WERI-Rb-1 (cell line): ENCODE measurements around the gene KIFC3.
A peak's percentile ranks its signal among the peaks of the same experiment; 100 is the strongest.

Experiments
- DNase-seq: peaks from one replicate; pipeline ENCODE4 v3.0.0-alpha.2; 2020
- H3K27ac ChIP-seq: fragments of 250-450 bp; sonication (Bioruptor Pico); 2 replicates; pipeline ENCODE4 v1.5.1; 2020; ENCODE audit warnings: mild to moderate bottlenecking, moderate library complexity
- H3K27me3 ChIP-seq: fragments of 250-450 bp; sonication (Bioruptor Pico); 2 replicates; pipeline ENCODE4 v1.5.1; 2021; ENCODE audit warnings: mild to moderate bottlenecking, low read depth, moderate library complexity; ENCODE audit not compliant: insufficient read depth, severe bottlenecking
- H3K36me3 ChIP-seq: fragments of 250-450 bp; sonication (Bioruptor Pico); 2 replicates; pipeline ENCODE4 v1.5.1; 2020; ENCODE audit warnings: mild to moderate bottlenecking, moderate library complexity
- H3K4me3 ChIP-seq: 2 replicates; pipeline ENCODE4 v1.5.1; 2011; ENCODE audit warnings: low read depth, mild to moderate bottlenecking, control low read depth, low read length
- H3K9me3 ChIP-seq: fragments of 250-450 bp; sonication (Bioruptor Pico); 2 replicates; pipeline ENCODE4 v1.5.1; 2021; ENCODE audit warnings: mild to moderate bottlenecking, moderate library complexity; ENCODE audit not compliant: severe bottlenecking
- TF ChIP-seq, protein P1 (sequence below): IDR thresholded peaks from 2 replicates; pipeline ENCODE4 v1.5.1; 2011; ENCODE audit warnings: low read depth, mild to moderate bottlenecking, control low read depth, inconsistent platforms, low read length

KIFC3 gene

DNA sequence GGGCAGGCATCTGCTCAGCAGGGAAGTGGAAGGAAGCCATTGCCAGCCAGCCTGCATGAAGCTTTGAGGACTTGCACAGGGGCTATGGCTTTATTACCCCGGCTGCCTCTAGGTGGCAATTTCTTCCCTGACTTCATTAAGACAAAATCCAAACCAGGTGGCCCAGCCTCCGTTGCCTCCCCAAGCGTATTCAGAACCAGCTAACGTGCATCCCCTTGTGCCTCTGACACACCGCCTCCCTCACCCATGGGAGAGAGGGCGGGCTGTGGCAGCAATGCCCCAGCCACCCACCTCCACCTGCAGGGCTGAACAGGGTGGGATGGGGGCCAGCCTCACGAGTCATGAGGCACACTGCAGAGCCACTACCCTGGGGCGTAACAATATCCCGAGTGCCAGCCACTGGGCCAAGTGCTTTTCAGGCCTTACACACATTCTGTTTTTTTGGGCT, 6.8 kb downstream of the KIFC3 start:
- TF ChIP-seq, protein P1, sequence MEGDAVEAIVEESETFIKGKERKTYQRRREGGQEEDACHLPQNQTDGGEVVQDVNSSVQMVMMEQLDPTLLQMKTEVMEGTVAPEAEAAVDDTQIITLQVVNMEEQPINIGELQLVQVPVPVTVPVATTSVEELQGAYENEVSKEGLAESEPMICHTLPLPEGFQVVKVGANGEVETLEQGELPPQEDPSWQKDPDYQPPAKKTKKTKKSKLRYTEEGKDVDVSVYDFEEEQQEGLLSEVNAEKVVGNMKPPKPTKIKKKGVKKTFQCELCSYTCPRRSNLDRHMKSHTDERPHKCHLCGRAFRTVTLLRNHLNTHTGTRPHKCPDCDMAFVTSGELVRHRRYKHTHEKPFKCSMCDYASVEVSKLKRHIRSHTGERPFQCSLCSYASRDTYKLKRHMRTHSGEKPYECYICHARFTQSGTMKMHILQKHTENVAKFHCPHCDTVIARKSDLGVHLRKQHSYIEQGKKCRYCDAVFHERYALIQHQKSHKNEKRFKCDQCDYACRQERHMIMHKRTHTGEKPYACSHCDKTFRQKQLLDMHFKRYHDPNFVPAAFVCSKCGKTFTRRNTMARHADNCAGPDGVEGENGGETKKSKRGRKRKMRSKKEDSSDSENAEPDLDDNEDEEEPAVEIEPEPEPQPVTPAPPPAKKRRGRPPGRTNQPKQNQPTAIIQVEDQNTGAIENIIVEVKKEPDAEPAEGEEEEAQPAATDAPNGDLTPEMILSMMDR, result peak; percentile 73
- Histone ChIP-seq H3K36me3 (no peaks in the 10 kb centered on the region), H3K4me3 (no peak overlapping the region), H3K9me3 (no peaks in the 10 kb centered on the region), H3K27me3 (no peaks in the 10 kb centered on the region), H3K27ac (no peak overlapping the region)
- DNase-seq, result peak; percentile 77

DNA sequence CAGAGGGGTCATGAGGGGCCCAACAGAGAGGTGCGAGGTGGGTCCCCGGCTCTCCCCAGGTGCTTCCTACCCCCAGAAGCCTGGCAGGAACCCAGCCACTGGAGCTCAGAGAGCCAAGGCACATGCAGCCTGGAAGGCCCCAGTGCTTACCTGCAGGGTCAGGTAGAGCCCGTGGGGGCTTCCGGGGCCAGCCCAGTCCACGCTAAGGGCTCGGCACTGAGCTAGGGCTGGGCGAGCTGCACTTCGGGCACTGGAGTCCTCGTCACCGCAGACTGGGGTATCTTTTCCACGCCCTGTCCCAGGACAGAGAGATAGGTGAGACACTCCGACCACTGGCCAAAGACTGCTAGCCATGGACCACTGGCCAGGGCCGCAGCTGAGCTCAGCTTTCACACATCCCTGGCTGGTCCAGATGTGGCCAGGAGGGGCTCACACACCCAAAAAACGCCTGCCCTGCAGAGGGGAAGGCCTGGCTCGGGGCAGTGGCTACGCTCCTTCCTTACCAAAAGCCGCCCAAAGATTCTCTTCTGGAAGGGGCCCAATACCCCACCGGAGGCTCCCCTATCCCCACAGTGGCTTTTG, 7.4 kb downstream of the KIFC3 start:
- Histone ChIP-seq H3K27me3 (no peaks in the 10 kb centered on the region), H3K27ac (no peak overlapping the region), H3K36me3 (no peaks in the 10 kb centered on the region), H3K4me3 (no peak overlapping the region), H3K9me3 (no peaks in the 10 kb centered on the region)
- TF ChIP-seq, protein P1, result no peak
- no peak for DNase-seq

DNA sequence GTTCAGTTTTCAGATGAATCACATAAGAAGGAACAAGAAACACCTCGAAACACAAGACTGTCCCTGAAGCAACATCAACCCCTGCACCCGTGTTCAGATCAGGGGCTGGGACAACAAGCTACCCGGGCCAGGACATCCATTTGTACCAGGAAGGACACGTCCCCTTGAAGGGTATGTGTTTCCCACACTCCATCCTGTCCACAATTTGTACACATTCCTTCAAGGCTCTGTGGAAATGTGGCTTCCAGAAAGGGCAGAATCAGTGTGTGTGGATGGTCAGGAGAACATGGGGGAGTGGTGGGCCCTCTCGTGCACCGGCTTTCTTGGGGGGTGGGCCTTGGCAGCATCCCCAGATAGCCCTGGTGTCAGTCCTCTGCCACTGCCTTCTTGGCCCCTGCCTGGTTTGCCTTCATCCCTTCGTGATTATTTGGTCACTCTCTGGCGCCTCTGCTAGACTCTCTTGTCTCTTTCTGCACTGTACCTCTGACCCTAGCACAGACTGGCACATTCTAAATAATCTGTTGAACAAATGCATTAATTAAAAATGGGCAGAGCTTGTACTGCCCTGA, 10.3 kb downstream of the KIFC3 start:
- DNase-seq, result no peak

DNA sequence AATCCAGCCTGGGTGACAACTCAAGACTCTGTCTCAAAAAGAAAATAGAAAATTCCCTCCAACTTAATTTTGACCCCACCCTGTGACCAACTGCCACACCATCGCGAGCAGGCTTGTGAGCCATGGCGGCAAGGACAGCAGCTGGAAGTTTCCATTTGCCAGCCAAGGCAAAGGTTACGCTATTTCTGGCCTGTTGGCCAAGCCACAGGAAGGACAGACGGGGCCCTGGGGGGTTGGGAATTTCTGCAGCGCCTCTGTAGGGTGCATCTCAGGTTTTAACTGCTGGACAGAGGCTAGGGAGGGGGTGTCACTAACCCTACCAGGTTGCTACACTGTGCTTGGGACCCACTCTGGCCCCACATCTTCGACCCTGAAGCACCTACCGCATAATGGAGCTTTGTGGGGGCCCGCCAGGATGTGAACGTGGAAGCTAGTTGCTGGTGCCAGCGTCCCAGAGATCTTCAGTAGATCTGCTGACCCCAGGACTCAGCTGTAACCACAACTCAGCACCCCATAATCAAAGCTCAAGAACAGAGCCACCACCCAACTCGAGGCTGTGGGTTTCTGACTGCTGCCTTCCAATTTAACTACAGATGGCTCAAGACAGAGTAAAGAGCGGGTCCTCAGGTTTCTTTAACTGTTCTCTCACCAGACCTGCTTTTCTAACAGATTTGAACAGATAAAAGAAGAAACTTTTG, 10.9 kb downstream of the KIFC3 start:
- no peak overlapping the region for H3K4me3 ChIP-seq
- no peak overlapping the region for H3K27ac ChIP-seq

More for the DNA sequence above, 10.3 kb downstream of the KIFC3 start:
- Histone ChIP-seq H3K27me3 (no peaks in the 10 kb centered on the region), H3K4me3 (no peak overlapping the region), H3K36me3 (no peaks in the 10 kb centered on the region), H3K27ac (no peak overlapping the region), H3K9me3 (no peaks in the 10 kb centered on the region)
- TF ChIP-seq, protein P1, result no peak

DNA sequence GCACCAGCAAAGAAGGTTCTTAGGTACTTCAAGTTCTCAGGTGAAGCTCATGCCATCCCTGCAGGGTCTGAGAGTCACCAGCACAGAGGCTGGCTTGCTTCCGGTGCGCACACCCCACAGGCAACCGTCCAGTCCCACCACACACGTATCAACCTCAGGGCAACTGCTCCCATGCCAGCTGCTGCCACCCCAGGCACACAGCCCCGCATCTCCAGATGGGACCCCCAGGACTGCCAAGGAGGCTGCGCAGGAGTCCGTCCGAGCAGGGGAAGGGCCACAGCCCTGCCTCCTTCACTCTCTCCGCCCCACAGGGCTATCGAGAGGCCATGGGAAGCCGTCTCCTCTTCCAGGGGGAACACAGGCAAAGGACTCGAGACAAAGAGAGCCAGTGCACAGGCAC, 13.3 kb downstream of the KIFC3 start:
- H3K27ac ChIP-seq, result no peak overlapping the region
- H3K36me3 ChIP-seq, result no peaks in the 10 kb centered on the region
- DNase-seq, result no peak
- H3K27me3 ChIP-seq, result no peaks in the 10 kb centered on the region
- H3K9me3 ChIP-seq, result no peaks in the 10 kb centered on the region
- TF ChIP-seq, protein P1, result no peak
- no peak overlapping the region for H3K4me3 ChIP-seq

More for the DNA sequence above, 10.9 kb downstream of the KIFC3 start:
- Histone ChIP-seq H3K9me3 (no peaks in the 10 kb centered on the region), H3K27me3 (no peaks in the 10 kb centered on the region), H3K36me3 (no peaks in the 10 kb centered on the region)
- TF ChIP-seq, protein P1, result no peak
- DNase-seq, result no peak
